ENCODE data around the gene KNDC1.

DNA sequence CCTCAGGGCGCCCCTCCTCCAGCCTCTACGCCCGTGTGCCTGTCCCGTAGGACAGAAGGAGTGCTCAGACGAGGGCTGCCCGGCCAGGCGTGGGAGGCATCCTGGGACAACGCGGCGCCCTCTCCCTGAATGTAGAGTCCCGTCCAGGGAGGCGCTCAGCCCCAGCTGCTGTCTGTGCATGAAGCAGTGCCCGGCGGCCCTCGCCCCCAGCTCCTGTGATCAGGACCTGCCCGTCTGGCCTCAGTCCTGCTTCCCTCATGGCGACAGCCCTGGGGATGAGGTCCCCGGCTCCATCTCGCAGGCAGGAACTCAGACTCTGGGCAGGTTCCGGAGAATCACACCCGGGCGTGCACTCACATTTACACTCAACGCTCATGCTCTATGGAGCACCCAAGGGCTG lies 45.1 kb downstream of the KNDC1 start:
- TF ChIP-seq POLR2A (IDR thresholded peaks at IDR 0.05), result no peak
- TF ChIP-seq, protein P1, sequence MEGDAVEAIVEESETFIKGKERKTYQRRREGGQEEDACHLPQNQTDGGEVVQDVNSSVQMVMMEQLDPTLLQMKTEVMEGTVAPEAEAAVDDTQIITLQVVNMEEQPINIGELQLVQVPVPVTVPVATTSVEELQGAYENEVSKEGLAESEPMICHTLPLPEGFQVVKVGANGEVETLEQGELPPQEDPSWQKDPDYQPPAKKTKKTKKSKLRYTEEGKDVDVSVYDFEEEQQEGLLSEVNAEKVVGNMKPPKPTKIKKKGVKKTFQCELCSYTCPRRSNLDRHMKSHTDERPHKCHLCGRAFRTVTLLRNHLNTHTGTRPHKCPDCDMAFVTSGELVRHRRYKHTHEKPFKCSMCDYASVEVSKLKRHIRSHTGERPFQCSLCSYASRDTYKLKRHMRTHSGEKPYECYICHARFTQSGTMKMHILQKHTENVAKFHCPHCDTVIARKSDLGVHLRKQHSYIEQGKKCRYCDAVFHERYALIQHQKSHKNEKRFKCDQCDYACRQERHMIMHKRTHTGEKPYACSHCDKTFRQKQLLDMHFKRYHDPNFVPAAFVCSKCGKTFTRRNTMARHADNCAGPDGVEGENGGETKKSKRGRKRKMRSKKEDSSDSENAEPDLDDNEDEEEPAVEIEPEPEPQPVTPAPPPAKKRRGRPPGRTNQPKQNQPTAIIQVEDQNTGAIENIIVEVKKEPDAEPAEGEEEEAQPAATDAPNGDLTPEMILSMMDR (IDR thresholded peaks at IDR 0.05), result no peak
